ENCODE data around the gene GULP1. TPM values are rescaled to one million over a fixed set of nuclear protein-coding genes. Genes with fewer than 3 reads are reported as not detected.

Gene GULP1
- total and polyA plus RNA-seq, 10 of the 15 experiments (the other 5 are each of a cell fraction or from before 2014, with no cell fraction given), result 0.02 to 1.3 (median 0.15) TPM; not detected in 5

- Histone ChIP-seq H4K20me1 (ENCODE audit: control insufficient read depth, insufficient read depth) (no peaks in the 10 kb centered on the region), H3K27me3 (replicated peaks in 1 of 2; ENCODE audit: control insufficient read depth in 2 of 2, insufficient read depth in 2 of 2, low read length in 1 of 2) (no peaks in the 10 kb centered on the region), H3K4me3 (no peak overlapping the region), H3K4me2 (ENCODE audit: control insufficient read depth, insufficient read depth) (no peak overlapping the region), H3K9ac (ENCODE audit: control insufficient read depth, insufficient read depth, low read length) (no peak overlapping the region), H3K36me3 (ENCODE audit: control insufficient read depth in 2 of 2, insufficient read depth in 2 of 2, low read length in 1 of 2) (no peaks in the 10 kb centered on the region), H3K4me1 (ENCODE audit: control insufficient read depth, insufficient read depth, low read length) (no peaks in the 10 kb centered on the region), H3K27ac (ENCODE audit: control insufficient read depth, insufficient read depth) (no peak overlapping the region), H2AFZ (ENCODE audit: control insufficient read depth, low read depth, low read length) (no peak overlapping the region), H3K9me3 (replicated peaks; ENCODE audit: control insufficient read depth, insufficient read depth, low read length) (no peaks in the 10 kb centered on the region), H3K79me2 (ENCODE audit: control insufficient read depth, insufficient read depth, low read length) (no peaks in the 10 kb centered on the region)
- ChIA-PET CTCF (interaction anchor here (1.0 to 2.0 kb wide), 2 partner anchors 10 to 45 kb away, joined by 4 read pairs; no protein-coding TSS in a partner anchor), SMC1A (ENCODE audit: uncharacterized antibody, unreplicated experiment) (interaction anchor here (1.3 kb wide), 1 partner anchor 9 kb away, joined by 5 read pairs; no protein-coding TSS in a partner anchor), POLR2A (no interaction called here), RAD21 (ENCODE audit: unreplicated experiment) (no interaction called here)
- ATAC-seq (no peak), FAIRE-seq (no peak), DNase-seq (ENCODE audit: low read depth, low spot score) (no peak)
- TF ChIP-seq SMAD5 (IDR thresholded peaks at IDR 0.05; ENCODE audit: low read depth), result no peak
- TF ChIP-seq NBN (IDR thresholded peaks at IDR 0.05), result no peak
- TF ChIP-seq FOS (IDR thresholded peaks at IDR 0.05; ENCODE audit: borderline replicate concordance, extremely low read depth, insufficient read length), result no peak
- no peak for TF ChIP-seq MYB (IDR thresholded peaks at IDR 0.05; ENCODE audit: borderline replicate concordance, low read depth, low read length)
- TF ChIP-seq LARP7 (IDR thresholded peaks at IDR 0.05), result no peak
- TF ChIP-seq RUNX3 (IDR thresholded peaks at IDR 0.05; ENCODE audit: low read length), result no peak
- TF ChIP-seq JUND (IDR thresholded peaks at IDR 0.05; ENCODE audit: low read depth, low read length), result no peak
- no peak for TF ChIP-seq RAD21 (IDR thresholded peaks at IDR 0.05; ENCODE audit: insufficient read depth, low read depth, low read length)
- no peak for TF ChIP-seq SREBF1 (IDR thresholded peaks at IDR 0.05; ENCODE audit: low read length)
- no peak for TF ChIP-seq EGR1 (IDR thresholded peaks at IDR 0.05; ENCODE audit: borderline replicate concordance in 1 of 2, low read depth in 2 of 2, low read length in 2 of 2)
- no peak for TF ChIP-seq E4F1 (IDR thresholded peaks at IDR 0.05; ENCODE audit: borderline replicate concordance, partially characterized antibody)
- TF ChIP-seq NFYA (IDR thresholded peaks at IDR 0.05; ENCODE audit: borderline replicate concordance, low read depth, low read length), result no peak
- TF ChIP-seq PBX3 (IDR thresholded peaks at IDR 0.05; ENCODE audit: insufficient replicate concordance, low read depth, low read length), result no peak
- TF ChIP-seq MAX (IDR thresholded peaks at IDR 0.05; ENCODE audit: low read depth, low read length), result no peak
- TF ChIP-seq MEF2A (IDR thresholded peaks at IDR 0.05; ENCODE audit: insufficient read depth, low read depth, low read length), result no peak
- TF ChIP-seq CHD4 (IDR thresholded peaks at IDR 0.05), result no peak
- TF ChIP-seq RBBP5 (conservative IDR thresholded peaks at IDR 0.05), result no peak
- in situ Hi-C loops (cut with MboI), result no loop called here
- WGBS (ENCODE audit: insufficient coverage, insufficient replicate concordance, low lambda C conversion rate, missing lambda C conversion rate), result 0% methylated on average over 1 of the region's 1 CpG
- intact Hi-C loops (cut with micrococcal nuclease; ENCODE audit: unreplicated experiment), result no loop called here
- BruUV-seq (replicated peaks), result no TSS peak
These were observed 28.2 kb downstream of the GULP1 start for GRCh38 chr2:188319838-188320237.
